ENCODE results near the gene CYP2B6.

DNA sequence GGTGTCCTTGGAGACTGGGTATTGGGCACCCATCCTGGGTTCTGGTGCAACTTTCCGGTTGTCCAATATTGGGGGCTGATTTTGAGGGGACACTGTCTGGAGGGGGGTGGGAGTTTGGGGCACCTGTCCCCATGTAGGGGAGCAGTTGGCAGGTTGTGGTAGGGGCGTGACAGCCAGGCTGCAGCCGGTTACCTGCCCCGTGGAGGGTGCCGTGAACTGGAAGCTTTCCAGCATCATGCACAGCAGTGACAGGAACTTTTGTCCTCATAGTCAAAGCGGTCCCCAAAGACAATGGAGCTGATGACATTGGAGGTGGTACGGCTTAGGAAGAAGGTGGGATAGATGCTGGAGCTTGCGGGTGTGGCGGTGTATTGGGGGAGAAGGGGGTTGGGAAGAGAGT is 34.3 kb downstream of the CYP2B6 start:
- TF ChIP-seq CTCF (IDR thresholded peaks at IDR 0.05; ENCODE audit: poor library complexity, severe bottlenecking), result no peak
- no peak for TF ChIP-seq RAD21 (conservative IDR thresholded peaks at IDR 0.05)
- no peak for TF ChIP-seq TAF1 (IDR thresholded peaks at IDR 0.05; ENCODE audit: low read depth)
- no peak for TF ChIP-seq EP300 (conservative IDR thresholded peaks at IDR 0.05; ENCODE audit: poor library complexity, severe bottlenecking)
- TF ChIP-seq POLR2AphosphoS5 (IDR thresholded peaks at IDR 0.05), result no peak
- no peak for TF ChIP-seq EZH2 (IDR thresholded peaks at IDR 0.05; ENCODE audit: borderline replicate concordance, insufficient read depth, low read length, poor library complexity, severe bottlenecking)
- no peak for TF ChIP-seq MXI1 (conservative IDR thresholded peaks at IDR 0.05; ENCODE audit: poor library complexity, severe bottlenecking)
- TF ChIP-seq REST (IDR thresholded peaks at IDR 0.05; ENCODE audit: borderline replicate concordance), result no peak
- no peak for TF ChIP-seq SMC3 (conservative IDR thresholded peaks at IDR 0.05; ENCODE audit: poor library complexity)
